ENCODE results near the gene DNAJB8. TPM values are rescaled to one million over a fixed set of nuclear protein-coding genes. Genes with fewer than 3 reads are reported as not detected.

DNAJB8 gene
- total RNA-seq, 1 donor from 2014 or later = not detected

- Histone ChIP-seq H3K4me2 (ENCODE audit: low read length) (no peak overlapping the region), H3K79me2 (ENCODE audit: insufficient read depth, low read length) (no peaks in the 10 kb centered on the region), H3K9me3 (ENCODE audit: insufficient read depth, low read depth, low read length) (no peaks in the 10 kb centered on the region), H2AFZ (ENCODE audit: low read depth, low read length) (no peak overlapping the region), H4K20me1 (ENCODE audit: insufficient read depth, low read length) (no peaks in the 10 kb centered on the region), H3K4me3 (ENCODE audit: insufficient read depth, low read depth, low read length) (no peak overlapping the region), H3K4me1 (ENCODE audit: insufficient read depth, low read length) (no peaks in the 10 kb centered on the region), H3K27me3 (ENCODE audit: insufficient read depth, low read length) (peaks cover 34% of the 10 kb centered on the region), H3K9ac (ENCODE audit: low read length) (no peak overlapping the region), H3K27ac (ENCODE audit: low read depth, low read length) (no peak overlapping the region), H3K36me3 (ENCODE audit: insufficient read depth, low read length) (no peaks in the 10 kb centered on the region)
- FAIRE-seq (no peak), DNase-seq (ENCODE audit: low read depth) (no peak)
- Mint-ChIP-seq H3K27ac (ENCODE audit: unreplicated experiment) (no peak overlapping the region), H3K4me1 (ENCODE audit: low read depth, unreplicated experiment) (no peaks in the 10 kb centered on the region), H3K27me3 (ENCODE audit: low read depth, unreplicated experiment) (peaks cover 76% of the 10 kb centered on the region), H3K9me3 (ENCODE audit: unreplicated experiment) (peaks cover 3% of the 10 kb centered on the region), H3K36me3 (ENCODE audit: low read depth, unreplicated experiment) (peaks cover 3% of the 10 kb centered on the region), H3K4me3 (ENCODE audit: unreplicated experiment) (no peak overlapping the region)
- TF ChIP-seq EZH2 (IDR thresholded peaks at IDR 0.05; ENCODE audit: insufficient read depth, low read length) (peak; percentile 34), CTCF (IDR thresholded peaks at IDR 0.05; ENCODE audit: insufficient read depth, low read depth, low read length) (no peak)
These were observed 9.6 kb downstream of the DNAJB8 start for GRCh38 chr3:128456776-128457715.

GRCh38 chr3:128455786-128456748 is 10.6 kb downstream of the DNAJB8 start:
- no peaks in the 10 kb centered on the region for H4K20me1 ChIP-seq (ENCODE audit: insufficient read depth, low read length)
- H3K9me3 ChIP-seq (ENCODE audit: insufficient read depth, low read depth, low read length) = no peaks in the 10 kb centered on the region
- Mint-ChIP-seq H3K9me3 (ENCODE audit: unreplicated experiment) (peaks cover 3% of the 10 kb centered on the region), H3K27ac (ENCODE audit: unreplicated experiment) (no peak overlapping the region), H3K4me1 (ENCODE audit: low read depth, unreplicated experiment) (no peaks in the 10 kb centered on the region), H3K4me3 (ENCODE audit: unreplicated experiment) (no peak overlapping the region), H3K27me3 (ENCODE audit: low read depth, unreplicated experiment) (peaks cover 80% of the 10 kb centered on the region), H3K36me3 (ENCODE audit: low read depth, unreplicated experiment) (peaks cover 3% of the 10 kb centered on the region)
- DNase-seq (ENCODE audit: low read depth) = no peak
- H3K79me2 ChIP-seq (ENCODE audit: insufficient read depth, low read length) = no peaks in the 10 kb centered on the region
- no peaks in the 10 kb centered on the region for H3K36me3 ChIP-seq (ENCODE audit: insufficient read depth, low read length)
- no peak overlapping the region for H3K9ac ChIP-seq (ENCODE audit: low read length)
- H3K4me2 ChIP-seq (ENCODE audit: low read length) = no peak overlapping the region
- TF ChIP-seq EZH2 (IDR thresholded peaks at IDR 0.05; ENCODE audit: insufficient read depth, low read length) = no peak
- TF ChIP-seq CTCF (IDR thresholded peaks at IDR 0.05; ENCODE audit: insufficient read depth, low read depth, low read length) = no peak
- no peak overlapping the region for H3K27ac ChIP-seq (ENCODE audit: low read depth, low read length)
- H2AFZ ChIP-seq (ENCODE audit: low read depth, low read length) = no peak overlapping the region
- peaks cover 36% of the 10 kb centered on the region for H3K27me3 ChIP-seq (ENCODE audit: insufficient read depth, low read length)
- H3K4me1 ChIP-seq (ENCODE audit: insufficient read depth, low read length) = no peaks in the 10 kb centered on the region
- no peak overlapping the region for H3K4me3 ChIP-seq (ENCODE audit: insufficient read depth, low read depth, low read length)
- no peak for FAIRE-seq
